ENCODE measurements around the gene CLEC1B. TPM values are rescaled to one million over a fixed set of nuclear protein-coding genes. Genes with fewer than 3 reads are reported as not detected.

Gene CLEC1B
- total RNA-seq, 1 experiment from 2014 or later, result not detected

DNA sequence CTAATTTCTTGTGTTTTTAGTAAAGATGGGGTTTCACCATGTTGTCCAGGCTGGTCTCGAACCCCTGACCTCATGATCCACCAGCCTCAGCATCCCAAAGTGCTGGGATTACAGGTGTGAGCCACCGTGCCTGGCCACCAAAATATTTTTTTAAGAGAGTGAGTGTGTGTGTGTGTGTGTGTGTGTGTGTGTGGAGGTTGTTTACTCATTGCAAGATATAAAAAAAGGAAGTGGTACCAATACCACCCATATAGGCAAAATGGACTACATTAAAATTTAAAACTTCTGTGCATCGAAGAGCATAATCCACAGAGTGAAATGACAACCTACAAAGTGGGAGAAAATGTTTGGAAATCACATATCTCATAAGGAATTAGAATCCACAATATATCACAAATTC is 51.2 kb downstream of the CLEC1B start:
- H3K4me3 ChIP-seq (ENCODE audit: low read depth in 2 of 2, low read length in 2 of 2), result no peak overlapping the region
- no peaks in the 10 kb centered on the region for H3K4me1 ChIP-seq (ENCODE audit: control insufficient read depth, insufficient read depth, low read length)
- no peak for ATAC-seq
- in situ Hi-C loops (cut with HindIII; ENCODE audit: low pct_unique_long_range_greater_than_20kb, low sequenced_read_pairs) (no loop called here), intact Hi-C loops (cut with micrococcal nuclease; ENCODE audit: unreplicated experiment) (no loop called here)
- BruUV-seq (replicated peaks), result no TSS peak
- POLR2A ChIA-PET, result no interaction called here
- H3K27me3 ChIP-seq (ENCODE audit: control insufficient read depth, insufficient read depth, low read length), result no peaks in the 10 kb centered on the region
- no peak for TF ChIP-seq SIN3A (IDR thresholded peaks at IDR 0.05; ENCODE audit: borderline replicate concordance, insufficient read depth, low read depth, low read length)
- TF ChIP-seq, protein P1, sequence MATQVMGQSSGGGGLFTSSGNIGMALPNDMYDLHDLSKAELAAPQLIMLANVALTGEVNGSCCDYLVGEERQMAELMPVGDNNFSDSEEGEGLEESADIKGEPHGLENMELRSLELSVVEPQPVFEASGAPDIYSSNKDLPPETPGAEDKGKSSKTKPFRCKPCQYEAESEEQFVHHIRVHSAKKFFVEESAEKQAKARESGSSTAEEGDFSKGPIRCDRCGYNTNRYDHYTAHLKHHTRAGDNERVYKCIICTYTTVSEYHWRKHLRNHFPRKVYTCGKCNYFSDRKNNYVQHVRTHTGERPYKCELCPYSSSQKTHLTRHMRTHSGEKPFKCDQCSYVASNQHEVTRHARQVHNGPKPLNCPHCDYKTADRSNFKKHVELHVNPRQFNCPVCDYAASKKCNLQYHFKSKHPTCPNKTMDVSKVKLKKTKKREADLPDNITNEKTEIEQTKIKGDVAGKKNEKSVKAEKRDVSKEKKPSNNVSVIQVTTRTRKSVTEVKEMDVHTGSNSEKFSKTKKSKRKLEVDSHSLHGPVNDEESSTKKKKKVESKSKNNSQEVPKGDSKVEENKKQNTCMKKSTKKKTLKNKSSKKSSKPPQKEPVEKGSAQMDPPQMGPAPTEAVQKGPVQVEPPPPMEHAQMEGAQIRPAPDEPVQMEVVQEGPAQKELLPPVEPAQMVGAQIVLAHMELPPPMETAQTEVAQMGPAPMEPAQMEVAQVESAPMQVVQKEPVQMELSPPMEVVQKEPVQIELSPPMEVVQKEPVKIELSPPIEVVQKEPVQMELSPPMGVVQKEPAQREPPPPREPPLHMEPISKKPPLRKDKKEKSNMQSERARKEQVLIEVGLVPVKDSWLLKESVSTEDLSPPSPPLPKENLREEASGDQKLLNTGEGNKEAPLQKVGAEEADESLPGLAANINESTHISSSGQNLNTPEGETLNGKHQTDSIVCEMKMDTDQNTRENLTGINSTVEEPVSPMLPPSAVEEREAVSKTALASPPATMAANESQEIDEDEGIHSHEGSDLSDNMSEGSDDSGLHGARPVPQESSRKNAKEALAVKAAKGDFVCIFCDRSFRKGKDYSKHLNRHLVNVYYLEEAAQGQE (IDR thresholded peaks at IDR 0.05; ENCODE audit: insufficient read depth in 1 of 2, low read depth in 2 of 2, low read length in 1 of 2), result no peak
- no peaks in the 10 kb centered on the region for H3K9me3 ChIP-seq (ENCODE audit: control insufficient read depth, insufficient read depth, low read depth, low read length)
- CTCF ChIA-PET, result no interaction called here
- DNase-seq (ENCODE audit: low read depth, low spot score), result no peak
- no peaks in the 10 kb centered on the region for H3K36me3 ChIP-seq (ENCODE audit: control insufficient read depth, insufficient read depth, low read length)
- no peak overlapping the region for H3K27ac ChIP-seq (ENCODE audit: low read length)

DNA sequence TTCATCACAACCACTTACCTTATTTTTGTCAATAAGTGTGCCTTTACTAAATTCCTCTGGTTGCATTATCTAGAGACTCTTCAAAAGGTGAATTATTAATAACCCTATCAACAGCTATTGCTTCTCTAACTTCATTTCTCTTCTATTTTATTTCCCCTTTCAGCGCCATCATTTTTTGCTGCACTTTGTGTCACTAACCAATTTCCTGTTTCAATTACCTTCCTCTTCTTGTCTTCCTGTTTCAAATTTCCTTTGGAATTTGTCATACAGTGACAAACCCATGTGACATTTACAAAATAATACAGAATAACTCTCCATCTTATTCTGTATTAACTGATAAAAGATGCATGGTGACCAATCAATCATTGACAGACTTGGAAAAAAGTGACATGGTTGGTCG is 54.5 kb downstream of the CLEC1B start:
- no TSS peak for BruUV-seq (replicated peaks)
- DNase-seq (ENCODE audit: low read depth, low spot score), result no peak
- intact Hi-C loops (cut with micrococcal nuclease; ENCODE audit: unreplicated experiment), result no loop called here
- in situ Hi-C loops (cut with HindIII; ENCODE audit: low pct_unique_long_range_greater_than_20kb, low sequenced_read_pairs), result no loop called here
- Histone ChIP-seq H3K9me3 (ENCODE audit: control insufficient read depth, insufficient read depth, low read depth, low read length) (no peaks in the 10 kb centered on the region), H3K4me3 (ENCODE audit: low read depth in 2 of 2, low read length in 2 of 2) (no peak overlapping the region), H3K27ac (ENCODE audit: low read length) (no peak overlapping the region), H3K27me3 (ENCODE audit: control insufficient read depth, insufficient read depth, low read length) (no peaks in the 10 kb centered on the region), H3K36me3 (ENCODE audit: control insufficient read depth, insufficient read depth, low read length) (no peaks in the 10 kb centered on the region), H3K4me1 (ENCODE audit: control insufficient read depth, insufficient read depth, low read length) (no peaks in the 10 kb centered on the region)
- TF ChIP-seq, protein P2, sequence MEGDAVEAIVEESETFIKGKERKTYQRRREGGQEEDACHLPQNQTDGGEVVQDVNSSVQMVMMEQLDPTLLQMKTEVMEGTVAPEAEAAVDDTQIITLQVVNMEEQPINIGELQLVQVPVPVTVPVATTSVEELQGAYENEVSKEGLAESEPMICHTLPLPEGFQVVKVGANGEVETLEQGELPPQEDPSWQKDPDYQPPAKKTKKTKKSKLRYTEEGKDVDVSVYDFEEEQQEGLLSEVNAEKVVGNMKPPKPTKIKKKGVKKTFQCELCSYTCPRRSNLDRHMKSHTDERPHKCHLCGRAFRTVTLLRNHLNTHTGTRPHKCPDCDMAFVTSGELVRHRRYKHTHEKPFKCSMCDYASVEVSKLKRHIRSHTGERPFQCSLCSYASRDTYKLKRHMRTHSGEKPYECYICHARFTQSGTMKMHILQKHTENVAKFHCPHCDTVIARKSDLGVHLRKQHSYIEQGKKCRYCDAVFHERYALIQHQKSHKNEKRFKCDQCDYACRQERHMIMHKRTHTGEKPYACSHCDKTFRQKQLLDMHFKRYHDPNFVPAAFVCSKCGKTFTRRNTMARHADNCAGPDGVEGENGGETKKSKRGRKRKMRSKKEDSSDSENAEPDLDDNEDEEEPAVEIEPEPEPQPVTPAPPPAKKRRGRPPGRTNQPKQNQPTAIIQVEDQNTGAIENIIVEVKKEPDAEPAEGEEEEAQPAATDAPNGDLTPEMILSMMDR (IDR thresholded peaks at IDR 0.05), result no peak
- TF ChIP-seq, protein P1 (IDR thresholded peaks at IDR 0.05; ENCODE audit: insufficient read depth in 1 of 2, low read depth in 2 of 2, low read length in 1 of 2), result no peak
- no peak for TF ChIP-seq TCF7L2 (IDR thresholded peaks at IDR 0.05; ENCODE audit: low read depth, low read length)
- TF ChIP-seq POLR2AphosphoS5 (IDR thresholded peaks at IDR 0.05; ENCODE audit: low read depth, low read length), result no peak
- TF ChIP-seq SIN3A (IDR thresholded peaks at IDR 0.05; ENCODE audit: borderline replicate concordance, insufficient read depth, low read depth, low read length), result no peak
- CTCF ChIA-PET, result no interaction called here
- POLR2A ChIA-PET, result interaction anchor here (0.6 kb wide), 1 partner anchor 17 kb away, joined by 3 read pairs; no protein-coding TSS in a partner anchor
- no peak for ATAC-seq
